HepG2 (cell line): Measurements from ENCODE around the gene PHF2. TPM values are rescaled to one million over a fixed set of nuclear protein-coding genes. Genes with fewer than 3 reads are reported as not detected.

Source experiments
- DPF2 ChIP-seq: sonication (generic); formaldehyde crosslinking; IDR thresholded peaks from 2 replicates; pipeline ENCODE4 v1.4.0; 2020; ENCODE audit warnings: mild to moderate bottlenecking, low read depth, missing genetic modification reagents, borderline replicate concordance
- ELF3 ChIP-seq: IDR thresholded peaks from 2 replicates; pipeline ENCODE4 v1.6.1; 2016; ENCODE audit warnings: missing genetic modification reagents, missing compliant biosample characterization
- ETV5 ChIP-seq: IDR thresholded peaks from 2 replicates; pipeline ENCODE4 v1.6.1; 2018; ENCODE audit warnings: missing biosample characterization, missing genetic modification reagents, inconsistent platforms, borderline replicate concordance
- FOXK2 ChIP-seq: fragments of 450-650 bp; IDR thresholded peaks from 2 replicates; pipeline ENCODE4 v1.6.1; 2016
- GABPA ChIP-seq, 2 experiments: IDR thresholded peaks; 2 replicates each; pipeline ENCODE4 v1.6.1; 2011 to 2016; ENCODE audit warnings: low read depth in 2 of 2, low read length in 1 of 2, missing biosample characterization in 1 of 2, missing genetic modification characterization in 1 of 2
- GATAD1 ChIP-seq: IDR thresholded peaks from 2 replicates; pipeline ENCODE4 v1.6.1; 2016; ENCODE audit warnings: missing genetic modification reagents, missing compliant biosample characterization
- HDAC2 ChIP-seq: sonication (generic); formaldehyde crosslinking; IDR thresholded peaks from 2 replicates; pipeline ENCODE4 v1.4.0; 2020; ENCODE audit warnings: missing genetic modification reagents
- JUN ChIP-seq: sonication (generic); formaldehyde crosslinking; IDR thresholded peaks from 2 replicates; pipeline ENCODE4 v1.4.0; 2020; ENCODE audit warnings: mild to moderate bottlenecking, missing genetic modification reagents
- MXD4 ChIP-seq: IDR thresholded peaks from 2 replicates; pipeline ENCODE4 v1.6.1; 2016; ENCODE audit warnings: mild to moderate bottlenecking, missing biosample characterization, missing genetic modification reagents
- NONO ChIP-seq, 2 experiments: fragments of 450-650 bp in 1 of 2; sonication (generic) in 1 of 2; formaldehyde crosslinking in 1 of 2; IDR thresholded peaks in 1 of 2; conservative IDR thresholded peaks in 1 of 2; 2 replicates each; pipeline versions ENCODE4 v1.6.1 to v1.8.0; 2017 to 2022; ENCODE audit warnings: mild to moderate bottlenecking in 1 of 2, missing genetic modification reagents in 1 of 2, moderate library complexity in 1 of 2
- NR2F1 ChIP-seq, 2 experiments: fragments of 450-650 bp in 1 of 2; formaldehyde crosslinking in 1 of 2; IDR thresholded peaks; 2 replicates each; pipeline versions ENCODE4 v1.5.0 to v1.6.1; 2016 to 2020; ENCODE audit warnings: mild to moderate bottlenecking in 1 of 2, missing compliant biosample characterization in 1 of 2, missing genetic modification reagents in 1 of 2, moderate library complexity in 1 of 2
- RCOR2 ChIP-seq: IDR thresholded peaks from 2 replicates; pipeline ENCODE4 v1.6.1; 2016; ENCODE audit warnings: missing biosample characterization, missing genetic modification reagents
- REXO4 ChIP-seq: sonication (generic); formaldehyde crosslinking; IDR thresholded peaks from 2 replicates; pipeline ENCODE4 v1.8.0; 2022; ENCODE audit warnings: missing genetic modification reagents, mild to moderate bottlenecking, borderline replicate concordance
- RFX5 ChIP-seq: IDR thresholded peaks from 2 replicates; pipeline ENCODE4 v1.6.1; 2011; ENCODE audit warnings: low read depth, low read length, improper control_type of control experiment
- RXRB ChIP-seq: IDR thresholded peaks from 2 replicates; pipeline ENCODE4 v1.6.1; 2016; ENCODE audit warnings: borderline replicate concordance, missing genetic modification reagents, missing compliant biosample characterization
- SALL2 ChIP-seq: sonication (generic); formaldehyde crosslinking; IDR thresholded peaks from 2 replicates; pipeline ENCODE4 v1.8.1; 2023; ENCODE audit warnings: mild to moderate bottlenecking, missing genetic modification reagents, inconsistent platforms
- SAP130 ChIP-seq: IDR thresholded peaks from 2 replicates; pipeline ENCODE4 v1.6.1; 2016; ENCODE audit warnings: low read depth
- SKI ChIP-seq: fragments of 450-650 bp; IDR thresholded peaks from one replicate; pipeline ENCODE4 v1.6.1; 2018; ENCODE audit warnings: mild to moderate bottlenecking; ENCODE audit not compliant: partially characterized antibody
- SMAD3 ChIP-seq: sonication (generic); formaldehyde crosslinking; IDR thresholded peaks from 2 replicates; pipeline ENCODE4 v1.4.0; 2020; ENCODE audit warnings: missing genetic modification reagents
- SOX5 ChIP-seq: IDR thresholded peaks from 2 replicates; pipeline ENCODE4 v1.6.1; 2016; ENCODE audit warnings: borderline replicate concordance
- SPEN ChIP-seq: sonication (generic); formaldehyde crosslinking; IDR thresholded peaks from 2 replicates; pipeline ENCODE4 v1.5.1; 2020; ENCODE audit warnings: low read depth, mild to moderate bottlenecking, missing genetic modification reagents
- TEAD3 ChIP-seq: optimal IDR thresholded peaks from 2 replicates; pipeline ENCODE3; 2016; ENCODE audit warnings: borderline replicate concordance
- ZFX ChIP-seq: sonication (generic); formaldehyde crosslinking; IDR thresholded peaks from 2 replicates; pipeline ENCODE4 v1.4.0; 2020; ENCODE audit warnings: mild to moderate bottlenecking, low read depth, missing genetic modification reagents, moderate library complexity
- ZNF446 ChIP-seq: sonication (generic); formaldehyde crosslinking; IDR thresholded peaks from 2 replicates; pipeline ENCODE4 v1.5.0; 2020; ENCODE audit warnings: mild to moderate bottlenecking, missing genetic modification reagents
- ZNF720 ChIP-seq: sonication (generic); formaldehyde crosslinking; IDR thresholded peaks from 2 replicates; pipeline ENCODE4 v1.4.0; 2020; ENCODE audit warnings: missing genetic modification reagents
- polyA plus RNA-seq, 8 experiments: library from polyadenylated mRNA; depleted of rRNA in 3 of 8; stranded (reverse) in 7 of 8; unstranded in 1 of 8; fragments of >200 nt; fragmentation: Illumina TruSeq in 4 of 8; extraction: Trizol in 4 of 8; gene quantifications; 2 replicates each; pipeline versions ENCODE4 v1.2.1 to v1.2.3, GENCODE V29; 2011 to 2016; ENCODE audit warnings: low read depth in 4 of 8, missing spikeins in 1 of 8, mixed read lengths in 1 of 8; ENCODE audit not compliant: insufficient read depth in 1 of 8
- total RNA-seq, 5 experiments: library from RNA; depleted of rRNA; stranded (reverse); fragments of >200 nt; fragmentation: Illumina TruSeq; extraction: Trizol; gene quantifications; 2 replicates each; pipeline ENCODE4 v1.2.3, GENCODE V29; 2016; ENCODE audit warnings: low read depth in 1 of 5
- TF ChIP-seq, protein P1 (sequence below): sonication (generic); formaldehyde crosslinking; conservative IDR thresholded peaks from 2 replicates; pipeline ENCODE4 v1.8.0; 2022; ENCODE audit warnings: mild to moderate bottlenecking, moderate library complexity, missing genetic modification reagents
- TF ChIP-seq, protein P2 (sequence below): sonication (generic); formaldehyde crosslinking; IDR thresholded peaks from 2 replicates; pipeline ENCODE4 v1.5.0; 2020; ENCODE audit warnings: mild to moderate bottlenecking, missing genetic modification reagents, borderline replicate concordance

PHF2 gene
- total and polyA plus RNA-seq, 2 of the 13 experiments (the other 11 are each of a cell fraction or from before 2014, with no cell fraction given) = 6.6 to 9.1 TPM

DNA sequence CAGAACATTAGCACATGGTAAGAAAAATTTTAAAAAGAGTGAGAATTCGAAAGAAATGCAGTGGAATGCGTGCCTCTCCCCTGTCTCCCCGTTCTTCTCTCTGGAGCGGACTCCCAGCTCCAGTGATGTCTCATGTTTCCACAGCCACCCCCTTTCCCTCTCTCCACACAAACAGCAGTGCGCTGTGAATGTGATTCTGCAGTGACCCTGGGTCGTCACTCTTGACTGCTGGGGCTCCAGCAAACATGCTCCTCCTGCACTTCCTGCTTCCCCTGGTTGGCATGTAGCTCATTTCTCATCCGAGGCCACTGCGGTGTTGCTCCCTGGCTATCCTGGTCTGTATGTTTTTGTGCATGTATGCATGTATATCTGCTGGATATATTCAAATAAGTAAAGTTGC is 13.3 kb downstream of the PHF2 start (continued):
- TF ChIP-seq, protein P1, sequence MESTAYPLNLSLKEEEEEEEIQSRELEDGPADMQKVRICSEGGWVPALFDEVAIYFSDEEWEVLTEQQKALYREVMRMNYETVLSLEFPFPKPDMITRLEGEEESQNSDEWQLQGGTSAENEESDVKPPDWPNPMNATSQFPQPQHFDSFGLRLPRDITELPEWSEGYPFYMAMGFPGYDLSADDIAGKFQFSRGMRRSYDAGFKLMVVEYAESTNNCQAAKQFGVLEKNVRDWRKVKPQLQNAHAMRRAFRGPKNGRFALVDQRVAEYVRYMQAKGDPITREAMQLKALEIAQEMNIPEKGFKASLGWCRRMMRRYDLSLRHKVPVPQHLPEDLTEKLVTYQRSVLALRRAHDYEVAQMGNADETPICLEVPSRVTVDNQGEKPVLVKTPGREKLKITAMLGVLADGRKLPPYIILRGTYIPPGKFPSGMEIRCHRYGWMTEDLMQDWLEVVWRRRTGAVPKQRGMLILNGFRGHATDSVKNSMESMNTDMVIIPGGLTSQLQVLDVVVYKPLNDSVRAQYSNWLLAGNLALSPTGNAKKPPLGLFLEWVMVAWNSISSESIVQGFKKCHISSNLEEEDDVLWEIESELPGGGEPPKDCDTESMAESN (CRISPR knock-in tag) = 0 out of 2 replicates have a peak, but pooled peaks have one; percentile 41
- peak; percentile 54 for TF ChIP-seq GABPA (IDR thresholded peaks at IDR 0.05; ENCODE audit: low read depth, low read length)
- peak; percentile 84 for TF ChIP-seq GABPA (CRISPR knock-in tag; IDR thresholded peaks at IDR 0.05; ENCODE audit: low read depth)
- 0 out of 2 replicates have a peak, but pooled peaks have one; percentile 49 for TF ChIP-seq SMAD3 (CRISPR knock-in tag)
- TF ChIP-seq HDAC2 (CRISPR knock-in tag) = peak; percentile 81; the same call in 1 of the 2 replicates
- no peak for TF ChIP-seq ZNF446 (CRISPR knock-in tag)
- TF ChIP-seq ZFX (CRISPR knock-in tag) = peak; percentile 32; the same call in 1 of the 2 replicates
- peak; percentile 42; the same call in 1 of the 2 replicates for TF ChIP-seq DPF2 (CRISPR knock-in tag)
- no peak for TF ChIP-seq MXD4 (CRISPR knock-in tag)
- no peak for TF ChIP-seq SALL2 (CRISPR knock-in tag)
- TF ChIP-seq RXRB (CRISPR knock-in tag) = peak; percentile 38; the same call in 1 of the 2 replicates
- TF ChIP-seq ETV5 (CRISPR knock-in tag) = peak; percentile 79; the same call in 1 of the 2 replicates
- peak; percentile 58; the same call in 1 of the 2 replicates for TF ChIP-seq SOX5
- TF ChIP-seq SPEN = 0 out of 2 replicates have a peak, but pooled peaks have one; percentile 39
- TF ChIP-seq TEAD3 (CRISPR knock-in tag) = peak; percentile 82
- TF ChIP-seq FOXK2 = no peak
- no peak for TF ChIP-seq RFX5
- TF ChIP-seq GATAD1 = peak; percentile 51; the same call in 1 of the 2 replicates
- no peak for TF ChIP-seq REXO4 (CRISPR knock-in tag)
- peak; percentile 98 for TF ChIP-seq ELF3 (CRISPR knock-in tag)
- TF ChIP-seq, protein P2, sequence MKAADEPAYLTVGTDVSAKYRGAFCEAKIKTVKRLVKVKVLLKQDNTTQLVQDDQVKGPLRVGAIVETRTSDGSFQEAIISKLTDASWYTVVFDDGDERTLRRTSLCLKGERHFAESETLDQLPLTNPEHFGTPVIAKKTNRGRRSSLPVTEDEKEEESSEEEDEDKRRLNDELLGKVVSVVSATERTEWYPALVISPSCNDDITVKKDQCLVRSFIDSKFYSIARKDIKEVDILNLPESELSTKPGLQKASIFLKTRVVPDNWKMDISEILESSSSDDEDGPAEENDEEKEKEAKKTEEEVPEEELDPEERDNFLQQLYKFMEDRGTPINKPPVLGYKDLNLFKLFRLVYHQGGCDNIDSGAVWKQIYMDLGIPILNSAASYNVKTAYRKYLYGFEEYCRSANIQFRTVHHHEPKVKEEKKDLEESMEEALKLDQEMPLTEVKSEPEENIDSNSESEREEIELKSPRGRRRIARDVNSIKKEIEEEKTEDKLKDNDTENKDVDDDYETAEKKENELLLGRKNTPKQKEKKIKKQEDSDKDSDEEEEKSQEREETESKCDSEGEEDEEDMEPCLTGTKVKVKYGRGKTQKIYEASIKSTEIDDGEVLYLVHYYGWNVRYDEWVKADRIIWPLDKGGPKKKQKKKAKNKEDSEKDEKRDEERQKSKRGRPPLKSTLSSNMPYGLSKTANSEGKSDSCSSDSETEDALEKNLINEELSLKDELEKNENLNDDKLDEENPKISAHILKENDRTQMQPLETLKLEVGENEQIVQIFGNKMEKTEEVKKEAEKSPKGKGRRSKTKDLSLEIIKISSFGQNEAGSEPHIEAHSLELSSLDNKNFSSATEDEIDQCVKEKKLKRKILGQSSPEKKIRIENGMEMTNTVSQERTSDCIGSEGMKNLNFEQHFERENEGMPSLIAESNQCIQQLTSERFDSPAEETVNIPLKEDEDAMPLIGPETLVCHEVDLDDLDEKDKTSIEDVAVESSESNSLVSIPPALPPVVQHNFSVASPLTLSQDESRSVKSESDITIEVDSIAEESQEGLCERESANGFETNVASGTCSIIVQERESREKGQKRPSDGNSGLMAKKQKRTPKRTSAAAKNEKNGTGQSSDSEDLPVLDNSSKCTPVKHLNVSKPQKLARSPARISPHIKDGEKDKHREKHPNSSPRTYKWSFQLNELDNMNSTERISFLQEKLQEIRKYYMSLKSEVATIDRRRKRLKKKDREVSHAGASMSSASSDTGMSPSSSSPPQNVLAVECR (CRISPR knock-in tag) = peak; percentile 46; the same call in 1 of the 2 replicates
- no peak for TF ChIP-seq SKI
- peak; percentile 49; the same call in 1 of the 2 replicates for TF ChIP-seq RCOR2 (CRISPR knock-in tag)
- no peak for TF ChIP-seq NONO (IDR thresholded peaks at IDR 0.05)
- peak; percentile 63; the same call in 1 of the 2 replicates for TF ChIP-seq NONO (CRISPR knock-in tag; conservative IDR thresholded peaks at IDR 0.05)
- no peak for TF ChIP-seq JUN (CRISPR knock-in tag)
- peak; percentile 19 to 49; a peak in 1 of 4 replicates for TF ChIP-seq NR2F1 (CRISPR knock-in tag; IDR thresholded peaks at IDR 0.05)
- TF ChIP-seq ZNF720 (CRISPR knock-in tag) = no peak
- peak; percentile 90 for TF ChIP-seq SAP130
